NCI-H1930 (cell line): ENCODE measurements around the gene SPTLC3.

Source experiments
- DNase-seq, 2 experiments: peaks; one replicate each; lab custom pipeline; 2025; lab: John Stamatoyannopoulos, UW

Gene SPTLC3

GRCh38 chr20:12984863-12985262, 23.9 kb upstream of the SPTLC3 start:
- no peak for DNase-seq

- DNase-seq = no peak
Measured at GRCh38 chr20:12987261-12987660, 21.5 kb upstream of the SPTLC3 start.

GRCh38 chr20:12989586-12990115, 19.1 kb upstream of the SPTLC3 start:
- DNase-seq = no peak

GRCh38 chr20:12997128-12997655, 11.6 kb upstream of the SPTLC3 start:
- no peak for DNase-seq

GRCh38 chr20:12998046-12998445, 10.7 kb upstream of the SPTLC3 start:
- DNase-seq = no peak

- no peak for DNase-seq
Measured at GRCh38 chr20:12999201-12999600, 9.6 kb upstream of the SPTLC3 start.

GRCh38 chr20:13002251-13002650, 6.5 kb upstream of the SPTLC3 start:
- DNase-seq = no peak

GRCh38 chr20:13006825-13007224, 1.9 kb upstream of the SPTLC3 start:
- no peak for DNase-seq

- no peak for DNase-seq
Measured at GRCh38 chr20:13007596-13007995, 1.2 kb upstream of the SPTLC3 start.

- DNase-seq = no peak
Measured at GRCh38 chr20:13009682-13010406, 1.1 kb downstream of the SPTLC3 start.

GRCh38 chr20:13012886-13013285, 4.1 kb downstream of the SPTLC3 start:
- no peak for DNase-seq

- no peak for DNase-seq
Measured at GRCh38 chr20:13013411-13013810, 4.6 kb downstream of the SPTLC3 start.

GRCh38 chr20:13017235-13017634, 8.5 kb downstream of the SPTLC3 start:
- DNase-seq = no peak

GRCh38 chr20:13017883-13018535, 9.2 kb downstream of the SPTLC3 start:
- DNase-seq = no peak

- no peak for DNase-seq
Measured at GRCh38 chr20:13021205-13021970, 12.6 kb downstream of the SPTLC3 start.

GRCh38 chr20:13022401-13023155, 13.8 kb downstream of the SPTLC3 start:
- no peak for DNase-seq

- DNase-seq = no peak
Measured at GRCh38 chr20:13024596-13024995, 15.8 kb downstream of the SPTLC3 start.

GRCh38 chr20:13025181-13025580, 16.4 kb downstream of the SPTLC3 start:
- no peak for DNase-seq

- DNase-seq = no peak
Measured at GRCh38 chr20:13028001-13028400, 19.2 kb downstream of the SPTLC3 start.

- DNase-seq = no peak
Measured at GRCh38 chr20:13028673-13029072, 19.9 kb downstream of the SPTLC3 start.

GRCh38 chr20:13029687-13030375, 21.1 kb downstream of the SPTLC3 start:
- no peak for DNase-seq
